T-cell (primary cell): ENCODE measurements around the gene GLYATL2. TPM values are rescaled to one million over a fixed set of nuclear protein-coding genes. Genes with fewer than 3 reads are reported as not detected.

ENCODE experiments used
- ATAC-seq, 4 experiments: fragments of 200-7000 bp in 3 of 4; fragments of 150-1000 bp in 1 of 4; cut with Tn5 transposase; replicated peaks in 1 of 4; 1 replicate in 3 of 4; 2 replicates in 1 of 4; pipeline ENCODE4 v1.10.0; 2021; ENCODE audit warnings: moderate library complexity in 3 of 4, mild to moderate bottlenecking in 2 of 4, moderate number of reproducible peaks in 1 of 4
- CTCF ChIA-PET, 2 donors: fragments of 300-600 bp; sonication (Branson Sonifier 250); formaldehyde crosslinking; loops; one replicate each; lab custom pipeline; 2022; ENCODE audit warnings: antibody characterized with exemption in 2 of 2; lab: Charles Lee
- POLR2A ChIA-PET, 2 donors: fragments of 300-600 bp; sonication (Branson Sonifier 250); formaldehyde crosslinking; loops; one replicate each; lab custom pipeline; 2022; ENCODE audit warnings: antibody characterized with exemption in 2 of 2; lab: Charles Lee
- DNase-seq, 35 experiments: peaks; one replicate each; pipeline versions ENCODE4 v3.0.0 to v3.0.0-alpha.2; 2013 to 2023
- H3K27ac ChIP-seq: one replicate; pipeline ENCODE4 v1.5.1; 2013; ENCODE audit warnings: low read length
- H3K27me3 ChIP-seq, 2 experiments: replicated peaks in 1 of 2; 1 replicate in 1 of 2; 2 replicates in 1 of 2; pipeline versions ENCODE4 v1.6.1 to v1.7.0; 2013; ENCODE audit warnings: low read length in 1 of 2, mixed read lengths in 1 of 2; ENCODE audit not compliant: control insufficient read depth in 2 of 2, insufficient read depth in 2 of 2; ENCODE audit errors: extremely low read depth in 1 of 2
- H3K36me3 ChIP-seq, 2 donors: 1 replicate in 1 of 2; 2 replicates in 1 of 2; pipeline versions ENCODE4 v1.6.1 to v1.7.0; 2013; ENCODE audit warnings: low read length in 1 of 2; ENCODE audit not compliant: control insufficient read depth in 2 of 2, insufficient read depth in 1 of 2; ENCODE audit errors: extremely low read depth in 1 of 2
- H3K4me1 ChIP-seq, 2 experiments: 1 replicate in 1 of 2; 2 replicates in 1 of 2; pipeline versions ENCODE4 v1.6.1 to v1.7.0; 2013; ENCODE audit warnings: low read length in 2 of 2, mixed read lengths in 1 of 2; ENCODE audit not compliant: insufficient read depth in 2 of 2, control insufficient read depth in 1 of 2; ENCODE audit errors: extremely low read depth in 1 of 2
- H3K4me3 ChIP-seq, 2 donors: 1 replicate in 1 of 2; 2 replicates in 1 of 2; pipeline versions ENCODE4 v1.5.1 to v1.7.0; 2013; ENCODE audit warnings: mild to moderate bottlenecking in 2 of 2, low read length in 1 of 2, moderate library complexity in 1 of 2; ENCODE audit not compliant: control insufficient read depth in 1 of 2; ENCODE audit errors: extremely low read depth in 1 of 2
- H3K9me3 ChIP-seq: 2 replicates; pipeline ENCODE4 v1.7.0; 2013
- H3K27ac Mint-ChIP-seq, 2 donors: one replicate each; pipeline ENCODE4 v1.8.0; 2020 to 2021; ENCODE audit warnings: mild to moderate bottlenecking in 2 of 2, mixed read lengths in 2 of 2
- H3K27me3 Mint-ChIP-seq, 2 donors: one replicate each; pipeline ENCODE4 v1.8.0; 2021 to 2022; ENCODE audit warnings: mixed read lengths in 2 of 2
- H3K36me3 Mint-ChIP-seq: one replicate; pipeline ENCODE4 v1.8.0; 2021; ENCODE audit warnings: mixed read lengths
- H3K4me1 Mint-ChIP-seq, 3 donors: one replicate each; pipeline ENCODE4 v1.8.0; 2020 to 2022; ENCODE audit warnings: mixed read lengths in 3 of 3, mild to moderate bottlenecking in 1 of 3
- H3K4me3 Mint-ChIP-seq, 3 donors: one replicate each; pipeline ENCODE4 v1.8.0; 2020 to 2022; ENCODE audit warnings: mild to moderate bottlenecking in 3 of 3, mixed read lengths in 3 of 3, moderate library complexity in 3 of 3
- H3K9me3 Mint-ChIP-seq, 3 donors: one replicate each; pipeline ENCODE4 v1.8.0; 2020 to 2022; ENCODE audit warnings: mixed read lengths in 3 of 3
- WGBS: methylation state at CpG from one replicate; pipeline ENCODE4 v1.1.5; 2013; ENCODE audit warnings: missing lambda C conversion rate; ENCODE audit not compliant: insufficient coverage; 5-methylcytosine and 5-hydroxymethylcytosine counted together
- total RNA-seq, 35 experiments: library from RNA in 6 of 35; stranded (reverse) in 6 of 35; fragments of 120-200 nt in 1 of 35; gene quantifications; one replicate each; pipeline versions ENCODE4 v1.2.1 to v1.2.4 and lab custom pipeline; 2013 to 2026

The GLYATL2 gene
- total RNA-seq, 5 donors from 2014 or later (not counting 1 experiment from before 2014, with no cell fraction given) = not detected

- 90% methylated on average over 2 of the region's 2 CpGs for WGBS
- peaks cover 9 to 17% of the 10 kb centered on the region in 2 donors for H3K27me3 Mint-ChIP-seq
- no peaks in the 10 kb centered on the region for H3K4me1 ChIP-seq
Measured at GRCh38 chr11:58807343-58807742, 37.2 kb downstream of the GLYATL2 start.

GRCh38 chr11:58805065-58805464 lies 39.4 kb downstream of the GLYATL2 start:
- Histone ChIP-seq H3K4me1 (no peaks in the 10 kb centered on the region), H3K36me3 (no peaks in the 10 kb centered on the region), H3K27ac (no peak overlapping the region), H3K9me3 (no peaks in the 10 kb centered on the region), H3K4me3 (no peak overlapping the region), H3K27me3 (no peaks in the 10 kb centered on the region)
- 100% methylated on average over 1 of the region's 1 CpG for WGBS
- Mint-ChIP-seq H3K27me3 (peaks cover 4 to 27% of the 10 kb centered on the region in 2 donors), H3K9me3 (peaks cover 0 to 3% (median 0%) of the 10 kb centered on the region in 3 donors), H3K4me3 (no peak overlapping the region), H3K27ac (no peak overlapping the region), H3K4me1 (no peaks in the 10 kb centered on the region), H3K36me3 (no peaks in the 10 kb centered on the region)
- ChIA-PET POLR2A (no interaction called here), CTCF (no interaction called here)
- DNase-seq (no peak), ATAC-seq (no peak)

More at GRCh38 chr11:58807343-58807742, 37.2 kb downstream of the GLYATL2 start:
- ChIA-PET POLR2A (no interaction called here), CTCF (no interaction called here)
- Mint-ChIP-seq H3K4me1 (no peaks in the 10 kb centered on the region), H3K4me3 (no peak overlapping the region), H3K27ac (no peak overlapping the region), H3K9me3 (no peaks in the 10 kb centered on the region), H3K36me3 (no peaks in the 10 kb centered on the region)
- DNase-seq (no peak), ATAC-seq (no peak)
- Histone ChIP-seq H3K36me3 (no peaks in the 10 kb centered on the region), H3K4me3 (no peak overlapping the region), H3K27me3 (no peaks in the 10 kb centered on the region), H3K27ac (no peak overlapping the region), H3K9me3 (no peaks in the 10 kb centered on the region)

- Histone ChIP-seq H3K36me3 (no peaks in the 10 kb centered on the region), H3K4me1 (no peaks in the 10 kb centered on the region), H3K27ac (no peak overlapping the region), H3K27me3 (no peaks in the 10 kb centered on the region), H3K9me3 (no peaks in the 10 kb centered on the region), H3K4me3 (no peak overlapping the region)
- Mint-ChIP-seq H3K9me3 (peaks cover 0 to 3% (median 0%) of the 10 kb centered on the region in 3 donors), H3K4me1 (no peaks in the 10 kb centered on the region), H3K36me3 (no peaks in the 10 kb centered on the region), H3K27ac (no peak overlapping the region), H3K4me3 (no peak overlapping the region), H3K27me3 (peaks cover 7 to 31% of the 10 kb centered on the region in 2 donors)
- WGBS = no CpG with 5 or more reads among the region's 4 CpGs
- ChIA-PET CTCF (no interaction called here), POLR2A (no interaction called here)
- ATAC-seq (no peak), DNase-seq (no peak)
Measured at GRCh38 chr11:58801974-58802545, 42.4 kb downstream of the GLYATL2 start.

- peaks cover 12 to 32% of the 10 kb centered on the region in 2 donors for H3K27me3 Mint-ChIP-seq
- no peak overlapping the region for H3K27ac Mint-ChIP-seq
- no peak overlapping the region for H3K4me3 ChIP-seq
- no CpG with 5 or more reads among the region's 2 CpGs for WGBS
- H3K9me3 ChIP-seq = no peaks in the 10 kb centered on the region
- H3K27me3 ChIP-seq = no peaks in the 10 kb centered on the region
- ATAC-seq (no peak), DNase-seq (no peak)
- no peaks in the 10 kb centered on the region for H3K4me1 ChIP-seq
- no peak overlapping the region for H3K4me3 Mint-ChIP-seq
- H3K4me1 Mint-ChIP-seq = no peaks in the 10 kb centered on the region
- ChIA-PET CTCF (no interaction called here), POLR2A (no interaction called here)
- H3K9me3 Mint-ChIP-seq = peaks cover 0 to 3% (median 0%) of the 10 kb centered on the region in 3 donors
- no peaks in the 10 kb centered on the region for H3K36me3 Mint-ChIP-seq
- H3K27ac ChIP-seq = no peak overlapping the region
- H3K36me3 ChIP-seq = no peaks in the 10 kb centered on the region
Measured at GRCh38 chr11:58801302-58801701, 43.2 kb downstream of the GLYATL2 start.

GRCh38 chr11:58796333-58796732 lies 48.2 kb downstream of the GLYATL2 start:
- WGBS = 72% methylated on average over 6 of the region's 6 CpGs
- no peaks in the 10 kb centered on the region for H3K27me3 ChIP-seq
- POLR2A ChIA-PET = no interaction called here
- peaks cover 20 to 26% of the 10 kb centered on the region in 2 donors for H3K27me3 Mint-ChIP-seq
- H3K9me3 Mint-ChIP-seq = no peaks in the 10 kb centered on the region
- no peak overlapping the region for H3K4me3 Mint-ChIP-seq
- no peaks in the 10 kb centered on the region for H3K4me1 Mint-ChIP-seq
- H3K9me3 ChIP-seq = no peaks in the 10 kb centered on the region
- H3K27ac Mint-ChIP-seq = no peak overlapping the region
- DNase-seq (no peak), ATAC-seq (no peak)
- H3K36me3 ChIP-seq = no peaks in the 10 kb centered on the region
- CTCF ChIA-PET = interaction anchor here in 1 of 2 donors (0.5 to 1.3 kb wide), 3 partner anchors 144 to 407 kb away, joined by 3 read pairs; no protein-coding TSS in a partner anchor
- no peaks in the 10 kb centered on the region for H3K36me3 Mint-ChIP-seq
- no peak overlapping the region for H3K27ac ChIP-seq
- no peaks in the 10 kb centered on the region for H3K4me1 ChIP-seq
- no peak overlapping the region for H3K4me3 ChIP-seq

GRCh38 chr11:58788355-58789023 lies 56.0 kb downstream of the GLYATL2 start:
- Histone ChIP-seq H3K4me3 (no peak overlapping the region), H3K36me3 (no peaks in the 10 kb centered on the region), H3K4me1 (no peaks in the 10 kb centered on the region), H3K27me3 (peaks cover 0 to 7% of the 10 kb centered on the region in 2 experiments), H3K27ac (no peak overlapping the region), H3K9me3 (no peaks in the 10 kb centered on the region)
- H3K27me3 Mint-ChIP-seq = peaks cover 7 to 14% of the 10 kb centered on the region in 2 donors
- ChIA-PET CTCF (interaction anchor here (0.6 to 5.6 kb wide), 10 partner anchors 57 to 1059 kb away, joined by 3 to 47 read pairs (median 3); partner anchors contain the start of gene GLYAT (in 1 of the 2)), POLR2A (no interaction called here)
- H3K4me3 Mint-ChIP-seq = no peak overlapping the region
- no peaks in the 10 kb centered on the region for H3K36me3 Mint-ChIP-seq
- H3K4me1 Mint-ChIP-seq = peaks cover 2 to 4% (median 2%) of the 10 kb centered on the region in 3 donors
- WGBS = 100% methylated on average over 2 of the region's 4 CpGs
- H3K27ac Mint-ChIP-seq = no peak overlapping the region
- ATAC-seq (peak; percentile 78 to 87 (median 82)), DNase-seq (peak in 33 of 35 experiments; percentile 1 to 62 (median 28))
- no peaks in the 10 kb centered on the region for H3K9me3 Mint-ChIP-seq
